RWPE1 (cell line): ENCODE results near the gene RAPSN.
A peak's percentile ranks its signal among the peaks of the same experiment; 100 is the strongest.

Experiments used
- CTCF ChIA-PET: fragments of 350-600 bp; sonication (Branson Sonifier 250); formaldehyde crosslinking; extraction: SDS; loops from one replicate; lab custom pipeline; 2021; lab: Yijun Ruan, JAX
- POLR2A ChIA-PET: fragments of 400-600 bp; formaldehyde crosslinking; extraction: SDS; loops from one replicate; lab custom pipeline; 2020; ENCODE audit warnings: antibody characterized with exemption; ENCODE audit not compliant: low non-redundant PET; lab: Yijun Ruan, JAX
- DNase-seq: peaks from one replicate; pipeline ENCODE4 v3.0.0; 2012; ENCODE audit warnings: low spot score
- H3K27ac ChIP-seq: fragments of 450-650 bp; 2 replicates; pipeline ENCODE4 v1.5.1; 2017
- CTCF ChIP-seq: fragments of 450-650 bp; conservative IDR thresholded peaks from 2 replicates; pipeline ENCODE4 v1.5.1; 2017; ENCODE audit warnings: low read depth, mild to moderate bottlenecking

RAPSN gene

GRCh38 chr11:47408598-47409439, 40.1 kb downstream of the RAPSN start:
- TF ChIP-seq CTCF: no peak
- CTCF ChIA-PET: interaction anchor here (0.6 to 2.3 kb wide), 4 partner anchors 26 to 77 kb away, joined by 3 to 9 read pairs (median 4); no protein-coding TSS in a partner anchor
- DNase-seq: peak; percentile 87
- POLR2A ChIA-PET: interaction anchor here (0.5 to 0.6 kb wide), 2 partner anchors 116 to 225 kb away, joined by 3 read pairs; no protein-coding TSS in a partner anchor
- peak overlapping the region; percentile 97 for H3K27ac ChIP-seq

DNA sequence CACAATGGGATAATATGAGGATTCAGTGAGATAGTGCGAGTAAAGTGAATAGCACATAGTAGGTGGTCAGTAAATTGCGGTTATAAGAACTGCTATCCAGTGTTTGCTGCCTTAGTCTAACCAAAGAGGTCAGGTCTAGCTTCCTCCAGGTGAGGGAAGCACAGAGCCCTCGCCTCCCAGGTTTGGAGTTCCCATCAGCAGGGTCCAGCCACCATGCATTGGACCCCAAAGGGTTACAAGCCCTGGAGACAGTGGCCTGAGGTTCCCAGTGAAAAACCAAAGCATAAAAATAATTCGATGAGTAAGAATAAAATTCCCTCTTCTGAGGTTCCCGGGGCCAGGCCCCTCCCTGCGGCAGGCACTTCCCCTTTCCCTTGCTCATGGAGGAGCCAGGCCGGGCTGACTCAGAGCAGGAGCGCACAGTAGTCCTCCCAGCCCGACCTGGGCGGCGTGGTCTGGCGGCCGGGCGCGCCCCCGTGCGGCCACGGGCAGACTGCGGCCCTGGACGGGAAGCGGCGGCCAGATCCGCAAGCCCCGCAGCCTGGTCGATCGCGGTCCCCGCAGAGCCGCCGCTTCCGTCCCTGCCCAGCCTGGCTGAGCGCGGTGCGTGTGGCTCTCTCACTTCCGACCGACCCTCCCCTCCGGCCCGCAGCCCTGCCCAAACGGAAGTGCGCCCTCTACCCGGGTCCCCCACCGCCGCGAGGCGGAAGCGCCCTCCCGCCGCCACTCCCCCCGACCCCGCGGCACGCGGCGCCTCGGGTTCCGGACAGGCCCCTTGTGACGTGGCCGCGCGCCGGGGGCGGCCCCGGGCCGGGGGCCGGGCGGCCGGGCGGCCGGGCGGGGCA, 41.0 kb downstream of the RAPSN start, which contains the start of gene SLC39A13:
Gene SLC39A13, plus strand, starts transcription at position 845 of the 845 bp plus-strand sequence. CDS start 1,505 bp downstream, outside the sequence.
- ChIA-PET CTCF (interaction anchor here (0.6 to 2.3 kb wide), 5 partner anchors 9 to 78 kb away, joined by 3 to 9 read pairs (median 5); no protein-coding TSS in a partner anchor), POLR2A (interaction anchor here (0.6 to 0.8 kb wide), 3 partner anchors 9 to 116 kb away, joined by 3 to 5 read pairs (median 3); no protein-coding TSS in a partner anchor)
- peak; percentile 89 for TF ChIP-seq CTCF
- peak within 1 kb of the TSS; percentile 97 for H3K27ac ChIP-seq
- DNase-seq: peak; percentile 96

GRCh38 chr11:47406896-47407745, 41.8 kb downstream of the RAPSN start:
- no peak for DNase-seq
- ChIA-PET CTCF (interaction anchor here (0.6 to 1.3 kb wide), 4 partner anchors 8 to 33 kb away, joined by 3 to 8 read pairs (median 4); no protein-coding TSS in a partner anchor), POLR2A (interaction anchor here (0.6 to 0.8 kb wide), 2 partner anchors 10 to 22 kb away, joined by 3 to 5 read pairs; no protein-coding TSS in a partner anchor)
- TF ChIP-seq CTCF: no peak
- peak overlapping the region; percentile 97 for H3K27ac ChIP-seq

GRCh38 chr11:47403571-47403970, 45.4 kb downstream of the RAPSN start:
- CTCF ChIA-PET: no interaction called here
- TF ChIP-seq CTCF: no peak
- H3K27ac ChIP-seq: peak overlapping the region; percentile 36
- POLR2A ChIA-PET: no interaction called here
- no peak for DNase-seq

- CTCF ChIA-PET: no interaction called here
- H3K27ac ChIP-seq: peak overlapping the region; percentile 36; the same call in 1 of the 2 replicates
- no peak for DNase-seq
- POLR2A ChIA-PET: no interaction called here
- no peak for TF ChIP-seq CTCF
Measured at GRCh38 chr11:47403135-47403534, 45.8 kb downstream of the RAPSN start.
